SU-DHL-6 (cell line): ENCODE results near the gene MEX3D.

Source experiments
- H2AFZ ChIP-seq: fragments of 200-600 bp; sonication (generic); 2 replicates; pipeline ENCODE4 v1.6.1; 2014; ENCODE audit warnings: low read depth, mild to moderate bottlenecking, moderate library complexity, mixed read lengths, antibody characterized with exemption, low read length; ENCODE audit not compliant: severe bottlenecking
- H3F3A ChIP-seq: fragments of 200-600 bp; shearing (Covaris generic); 2 replicates; pipeline ENCODE4 v1.6.0; 2016; ENCODE audit warnings: antibody characterized with exemption, mild to moderate bottlenecking; ENCODE audit not compliant: insufficient read depth
- H3K27ac ChIP-seq: fragments of 200-600 bp; sonication (generic); 2 replicates; pipeline ENCODE4 v1.5.1; 2016; ENCODE audit warnings: low read depth, mild to moderate bottlenecking, low read length, moderate library complexity, mixed read lengths
- H3K27me3 ChIP-seq: fragments of 200-600 bp; sonication (generic), shearing (Covaris generic); 2 replicates; pipeline ENCODE4 v1.6.0; 2014; ENCODE audit warnings: mild to moderate bottlenecking, low read length
- H3K36me3 ChIP-seq: fragments of 200-600 bp; sonication (generic); 2 replicates; pipeline ENCODE4 v1.6.1; 2014; ENCODE audit warnings: mild to moderate bottlenecking, low read length, mixed read lengths
- H3K4me2 ChIP-seq: fragments of 300-600, 200-600 bp; shearing (Covaris generic), sonication (generic); 2 replicates; pipeline ENCODE4 v1.6.0; 2014; ENCODE audit warnings: low read length, low read depth, mild to moderate bottlenecking; ENCODE audit not compliant: poor library complexity, severe bottlenecking
- H3K4me3 ChIP-seq: fragments of 200-600 bp; sonication (generic); 2 replicates; pipeline ENCODE4 v1.5.1; 2014; ENCODE audit warnings: antibody characterized with exemption, low read length, mild to moderate bottlenecking, mixed read lengths; ENCODE audit not compliant: insufficient read depth, poor library complexity, severe bottlenecking
- H3K79me2 ChIP-seq: fragments of 200-600 bp; sonication (generic); 2 replicates; pipeline ENCODE4 v1.6.1; 2014; ENCODE audit warnings: mild to moderate bottlenecking, low read length, moderate library complexity; ENCODE audit not compliant: insufficient read depth
- H3K9ac ChIP-seq: fragments of 200-600 bp; sonication (generic); 2 replicates; pipeline ENCODE4 v1.7.0; 2014; ENCODE audit warnings: mild to moderate bottlenecking, low read length
- H3K9me2 ChIP-seq: fragments of 200-600 bp; sonication (generic); replicated peaks from 2 replicates; pipeline ENCODE4 v1.6.1; 2014; ENCODE audit warnings: low read length; ENCODE audit not compliant: insufficient read depth
- H3K9me3 ChIP-seq: fragments of 200-600 bp; sonication (generic); 2 replicates; pipeline ENCODE4 v1.6.1; 2014; ENCODE audit warnings: low read length, mixed read lengths; ENCODE audit not compliant: insufficient read depth
- H4K20me1 ChIP-seq: fragments of 200-600 bp; sonication (generic); 2 replicates; pipeline ENCODE4 v1.6.1; 2014; ENCODE audit warnings: low read depth, mild to moderate bottlenecking, antibody characterized with exemption, low read length, moderate library complexity, mixed read lengths
- EZH2phosphoT487 ChIP-seq: fragments of 200-600 bp; sonication (generic), shearing (Covaris generic); conservative IDR thresholded peaks from 2 replicates; pipeline ENCODE4 v1.6.1; 2018; ENCODE audit warnings: mild to moderate bottlenecking, antibody characterized with exemption, low read length, moderate library complexity, mixed read lengths
- TF ChIP-seq, protein P1 (sequence below): fragments of 200-600 bp; sonication (generic); IDR thresholded peaks from one replicate; pipeline ENCODE4 v1.5.1; 2017; ENCODE audit warnings: antibody characterized with exemption, mild to moderate bottlenecking, low read length, moderate library complexity; ENCODE audit not compliant: insufficient read depth, poor library complexity, severe bottlenecking

Gene MEX3D

GRCh38 chr19:1525343-1525742 lies 42.8 kb downstream of the MEX3D start:
- H3F3A ChIP-seq, result no peaks in the 10 kb centered on the region

GRCh38 chr19:1524972-1525325 lies 43.2 kb downstream of the MEX3D start:
- Histone ChIP-seq H3F3A (no peaks in the 10 kb centered on the region), H2AFZ (no peak overlapping the region), H3K9me3 (no peaks in the 10 kb centered on the region), H4K20me1 (no peaks in the 10 kb centered on the region), H3K9me2 (no peaks in the 10 kb centered on the region), H3K27ac (no peak overlapping the region), H3K79me2 (no peaks in the 10 kb centered on the region), H3K4me3 (no peak overlapping the region), H3K4me2 (no peak overlapping the region), H3K27me3 (no peaks in the 10 kb centered on the region), H3K36me3 (no peaks in the 10 kb centered on the region), H3K9ac (no peak overlapping the region)
- no peak for TF ChIP-seq EZH2phosphoT487
- TF ChIP-seq, protein P1, sequence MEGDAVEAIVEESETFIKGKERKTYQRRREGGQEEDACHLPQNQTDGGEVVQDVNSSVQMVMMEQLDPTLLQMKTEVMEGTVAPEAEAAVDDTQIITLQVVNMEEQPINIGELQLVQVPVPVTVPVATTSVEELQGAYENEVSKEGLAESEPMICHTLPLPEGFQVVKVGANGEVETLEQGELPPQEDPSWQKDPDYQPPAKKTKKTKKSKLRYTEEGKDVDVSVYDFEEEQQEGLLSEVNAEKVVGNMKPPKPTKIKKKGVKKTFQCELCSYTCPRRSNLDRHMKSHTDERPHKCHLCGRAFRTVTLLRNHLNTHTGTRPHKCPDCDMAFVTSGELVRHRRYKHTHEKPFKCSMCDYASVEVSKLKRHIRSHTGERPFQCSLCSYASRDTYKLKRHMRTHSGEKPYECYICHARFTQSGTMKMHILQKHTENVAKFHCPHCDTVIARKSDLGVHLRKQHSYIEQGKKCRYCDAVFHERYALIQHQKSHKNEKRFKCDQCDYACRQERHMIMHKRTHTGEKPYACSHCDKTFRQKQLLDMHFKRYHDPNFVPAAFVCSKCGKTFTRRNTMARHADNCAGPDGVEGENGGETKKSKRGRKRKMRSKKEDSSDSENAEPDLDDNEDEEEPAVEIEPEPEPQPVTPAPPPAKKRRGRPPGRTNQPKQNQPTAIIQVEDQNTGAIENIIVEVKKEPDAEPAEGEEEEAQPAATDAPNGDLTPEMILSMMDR, result no peak

More at GRCh38 chr19:1525343-1525742, 42.8 kb downstream of the MEX3D start:
- H3K9me2 ChIP-seq, result no peaks in the 10 kb centered on the region
- H2AFZ ChIP-seq, result no peak overlapping the region
- H3K79me2 ChIP-seq, result no peaks in the 10 kb centered on the region
- H3K4me3 ChIP-seq, result no peak overlapping the region
- TF ChIP-seq, protein P1, result no peak
- no peak for TF ChIP-seq EZH2phosphoT487
- H3K27ac ChIP-seq, result no peak overlapping the region
- no peak overlapping the region for H3K4me2 ChIP-seq
- no peak overlapping the region for H3K9ac ChIP-seq
- no peaks in the 10 kb centered on the region for H3K36me3 ChIP-seq
- H3K27me3 ChIP-seq, result no peaks in the 10 kb centered on the region
- no peaks in the 10 kb centered on the region for H3K9me3 ChIP-seq
- no peaks in the 10 kb centered on the region for H4K20me1 ChIP-seq

DNA sequence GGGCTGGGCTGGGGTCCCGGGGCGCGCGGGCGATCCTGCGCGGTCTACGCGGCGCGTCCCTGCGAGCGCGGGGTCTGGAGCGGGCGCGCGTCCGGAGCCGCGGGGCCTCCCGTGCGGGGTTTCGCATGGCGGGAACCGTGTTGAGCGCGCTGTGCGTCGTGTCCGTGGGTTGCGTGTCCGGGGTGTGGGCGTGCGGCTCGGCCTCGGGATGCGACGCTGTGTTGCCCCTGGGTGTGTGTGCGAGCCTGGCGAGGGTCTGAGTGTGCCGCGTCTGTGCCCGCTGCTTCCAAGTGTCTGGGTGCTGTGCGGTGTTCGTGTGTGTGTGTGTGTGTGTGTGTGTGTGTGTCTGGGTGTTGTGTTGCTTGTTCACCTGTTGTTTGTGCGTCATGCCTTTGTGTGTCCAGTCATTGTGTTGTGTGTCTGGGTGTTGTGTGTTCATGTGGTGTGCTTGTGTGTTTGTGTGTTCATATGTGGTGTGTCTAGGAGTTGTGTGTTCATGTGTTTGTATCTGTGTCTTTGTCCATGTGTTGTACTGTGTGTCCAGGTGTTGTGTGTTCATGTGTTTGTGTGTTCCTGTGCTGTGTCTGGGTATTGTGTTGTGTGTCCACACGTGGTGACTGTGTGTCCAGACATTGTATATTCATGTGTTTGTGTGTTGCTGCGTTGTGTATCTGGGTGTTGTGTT lies 43.7 kb downstream of the MEX3D start:
- Histone ChIP-seq H3K79me2 (no peaks in the 10 kb centered on the region), H2AFZ (no peak overlapping the region), H3K4me2 (no peak overlapping the region), H3K9me3 (no peaks in the 10 kb centered on the region), H3K4me3 (no peak overlapping the region), H3K27me3 (no peaks in the 10 kb centered on the region), H3K27ac (no peak overlapping the region), H3K9ac (no peak overlapping the region), H3K36me3 (no peaks in the 10 kb centered on the region), H4K20me1 (no peaks in the 10 kb centered on the region), H3F3A (no peaks in the 10 kb centered on the region), H3K9me2 (no peaks in the 10 kb centered on the region)
- no peak for TF ChIP-seq EZH2phosphoT487
- TF ChIP-seq, protein P1, result no peak
